ENCODE results near the gene CTXND2. TPM values are rescaled to one million over a fixed set of nuclear protein-coding genes. Genes with fewer than 3 reads are reported as not detected.

Gene CTXND2
- total RNA-seq, 1 experiment from 2014 or later = not detected

DNA sequence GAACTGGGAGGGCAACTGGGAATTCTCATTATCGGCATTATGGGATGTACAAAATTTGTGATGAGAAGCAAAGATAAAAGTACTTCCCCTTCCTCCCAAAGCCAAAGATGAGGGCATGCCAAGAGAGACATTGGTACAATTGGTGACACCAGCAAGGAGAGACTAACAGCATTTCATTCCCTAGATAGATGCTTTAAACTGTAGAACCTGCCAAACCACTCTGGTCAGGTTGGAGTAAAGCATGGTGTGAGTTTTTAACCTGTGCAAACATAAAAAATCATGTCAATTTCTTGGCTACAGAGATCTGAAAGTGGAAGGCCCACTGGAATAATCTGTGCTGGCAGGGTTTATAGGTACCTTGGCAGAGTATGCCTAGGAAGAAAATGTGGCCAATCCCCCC, 19.4 kb downstream of the CTXND2 start:
- DNase-seq (ENCODE audit: low read depth, low spot score) = no peak
- POLR2A ChIA-PET = no interaction called here

GRCh38 chr1:150906813-150907212, 19.9 kb downstream of the CTXND2 start:
- Histone ChIP-seq H3K4me1 (ENCODE audit: control insufficient read depth in 1 of 2, insufficient read depth in 2 of 2, low read length in 2 of 2) (no peaks in the 10 kb centered on the region), H4K20me1 (ENCODE audit: insufficient read depth) (no peaks in the 10 kb centered on the region), H3K9me3 (ENCODE audit: control insufficient read depth in 1 of 2, insufficient read depth in 1 of 2, low read depth in 1 of 2, low read length in 2 of 2) (no peaks in the 10 kb centered on the region), H3K9me2 (ENCODE audit: insufficient read depth) (no peaks in the 10 kb centered on the region), H3K27me3 (ENCODE audit: insufficient read depth, low read length) (no peaks in the 10 kb centered on the region), H2AFZ (ENCODE audit: low read depth, low read length, poor library complexity, severe bottlenecking) (no peak overlapping the region), H3K9ac (ENCODE audit: low read length) (no peak overlapping the region), H3K27ac (ENCODE audit: low read depth, low read length) (no peak overlapping the region), H3K79me2 (ENCODE audit: insufficient read depth, low read length) (no peaks in the 10 kb centered on the region), H3K4me3 (replicated peaks in 1 of 2; ENCODE audit: low read depth in 1 of 2, low read length in 2 of 2) (no peak overlapping the region), H3K36me3 (ENCODE audit: control insufficient read depth in 1 of 2, insufficient read depth in 2 of 2, low read length in 2 of 2) (no peaks in the 10 kb centered on the region), H3K4me2 (ENCODE audit: low read length) (no peak overlapping the region)
- ChIA-PET RAD21 (ENCODE audit: low non-redundant PET in 1 of 2, low total read pairs in 2 of 2, uncharacterized antibody in 2 of 2, unreplicated experiment in 2 of 2) (no interaction called here), CTCF (interaction anchor here (1.0 kb wide), 1 partner anchor 15 kb away, joined by 3 read pairs; no protein-coding TSS in a partner anchor), POLR2A (no interaction called here)
- BruUV-seq (replicated peaks) = no TSS peak
- intact Hi-C loops (cut with micrococcal nuclease) = no loop called here
- DNase-seq (ENCODE audit: low read depth, low spot score) = no peak
- TF ChIP-seq RAD21 (IDR thresholded peaks at IDR 0.05; ENCODE audit: low read depth) = no peak
- TF ChIP-seq ZBTB33 (IDR thresholded peaks at IDR 0.05; ENCODE audit: extremely low read depth, insufficient replicate concordance, low read length) = no peak
- no peak for TF ChIP-seq TCF7L2 (IDR thresholded peaks at IDR 0.05; ENCODE audit: borderline replicate concordance, extremely low read depth, insufficient read depth, insufficient read length)
- no peak for ATAC-seq

More for the DNA sequence above, 19.4 kb downstream of the CTXND2 start:
- intact Hi-C loops (cut with micrococcal nuclease) = no loop called here
- no peak overlapping the region for H2AFZ ChIP-seq (ENCODE audit: low read depth, low read length, poor library complexity, severe bottlenecking)
- H3K79me2 ChIP-seq (ENCODE audit: insufficient read depth, low read length) = no peaks in the 10 kb centered on the region
- RAD21 ChIA-PET (ENCODE audit: low non-redundant PET in 1 of 2, low total read pairs in 2 of 2, uncharacterized antibody in 2 of 2, unreplicated experiment in 2 of 2) = no interaction called here
- H3K4me1 ChIP-seq (ENCODE audit: control insufficient read depth in 1 of 2, insufficient read depth in 2 of 2, low read length in 2 of 2) = no peaks in the 10 kb centered on the region
- no peaks in the 10 kb centered on the region for H4K20me1 ChIP-seq (ENCODE audit: insufficient read depth)
- CTCF ChIA-PET = no interaction called here
- BruUV-seq (replicated peaks) = no TSS peak
- no peaks in the 10 kb centered on the region for H3K9me2 ChIP-seq (ENCODE audit: insufficient read depth)
- no peaks in the 10 kb centered on the region for H3K36me3 ChIP-seq (ENCODE audit: control insufficient read depth in 1 of 2, insufficient read depth in 2 of 2, low read length in 2 of 2)
- H3K27me3 ChIP-seq (ENCODE audit: insufficient read depth, low read length) = no peaks in the 10 kb centered on the region
- no peak for ATAC-seq
- no peak overlapping the region for H3K27ac ChIP-seq (ENCODE audit: low read depth, low read length)
- H3K4me3 ChIP-seq (replicated peaks in 1 of 2; ENCODE audit: low read depth in 1 of 2, low read length in 2 of 2) = no peak overlapping the region
- H3K9ac ChIP-seq (ENCODE audit: low read length) = no peak overlapping the region
- no peak overlapping the region for H3K4me2 ChIP-seq (ENCODE audit: low read length)
- TF ChIP-seq ZFX (IDR thresholded peaks at IDR 0.05) (no peak), ATF3 (IDR thresholded peaks at IDR 0.05) (no peak), EGR1 (IDR thresholded peaks at IDR 0.05; ENCODE audit: low read depth) (no peak), MAX (IDR thresholded peaks at IDR 0.05) (no peak), CBX3 (IDR thresholded peaks at IDR 0.05; ENCODE audit: low read depth) (no peak)
- H3K9me3 ChIP-seq (ENCODE audit: control insufficient read depth in 1 of 2, insufficient read depth in 1 of 2, low read depth in 1 of 2, low read length in 2 of 2) = no peaks in the 10 kb centered on the region
